Measurements from ENCODE around the gene SLC15A5.

SLC15A5 gene

DNA sequence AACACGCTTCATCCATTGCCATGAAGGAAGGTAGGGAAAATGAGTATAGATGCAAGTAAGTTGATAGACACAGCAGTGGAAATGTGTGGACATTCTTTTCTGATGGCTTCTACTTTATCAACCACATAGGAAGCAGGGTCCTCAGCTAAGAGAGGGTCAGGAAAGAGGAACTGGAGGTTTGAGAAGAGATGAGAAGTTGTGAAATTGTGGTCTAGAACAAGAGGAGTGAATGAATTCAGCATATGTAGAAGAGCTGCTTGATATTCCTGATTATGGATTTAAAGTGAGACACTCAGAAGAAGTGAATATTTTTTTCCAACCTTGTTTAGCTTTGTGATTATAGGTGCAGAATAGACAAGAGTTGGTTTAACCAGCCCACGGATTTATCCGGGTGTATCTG, 128.5 kb downstream of the SLC15A5 start:
- POLR2A ChIA-PET = no interaction called here
- Histone ChIP-seq H3K27ac (ENCODE audit: extremely low read depth, low read depth, low read length) (no peak overlapping the region), H3K36me3 (ENCODE audit: control insufficient read depth in 2 of 2, insufficient read depth in 1 of 2, low read length in 2 of 2) (no peaks in the 10 kb centered on the region), H3K9me3 (ENCODE audit: control insufficient read depth, insufficient read depth, low read depth, low read length) (no peaks in the 10 kb centered on the region), H3K4me3 (ENCODE audit: low read depth, low read length) (no peak overlapping the region), H3K4me1 (ENCODE audit: control insufficient read depth, insufficient read depth, low read length) (no peaks in the 10 kb centered on the region)
- CTCF ChIA-PET = interaction anchor here (0.6 kb wide), 1 partner anchor 21 kb away, joined by 4 read pairs; no protein-coding TSS in a partner anchor
- TF ChIP-seq, protein P1, sequence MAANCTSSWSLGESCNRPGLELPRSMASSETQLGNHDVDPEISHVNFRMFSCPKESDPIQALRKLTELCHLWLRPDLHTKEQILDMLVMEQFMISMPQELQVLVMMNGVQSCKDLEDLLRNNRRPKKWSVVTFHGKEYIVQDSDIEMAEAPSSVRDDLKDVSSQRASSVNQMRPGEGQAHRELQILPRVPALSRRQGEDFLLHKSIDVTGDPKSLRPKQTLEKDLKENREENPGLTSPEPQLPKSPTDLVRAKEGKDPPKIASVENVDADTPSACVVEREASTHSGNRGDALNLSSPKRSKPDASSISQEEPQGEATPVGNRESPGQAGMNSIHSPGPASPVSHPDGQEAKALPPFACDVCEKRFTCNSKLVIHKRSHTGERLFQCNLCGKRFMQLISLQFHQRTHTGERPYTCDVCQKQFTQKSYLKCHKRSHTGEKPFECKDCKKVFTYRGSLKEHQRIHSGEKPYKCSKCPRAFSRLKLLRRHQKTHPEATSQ (tag by site-specific recombination; IDR thresholded peaks at IDR 0.05) = no peak
- TF ChIP-seq, protein P2, sequence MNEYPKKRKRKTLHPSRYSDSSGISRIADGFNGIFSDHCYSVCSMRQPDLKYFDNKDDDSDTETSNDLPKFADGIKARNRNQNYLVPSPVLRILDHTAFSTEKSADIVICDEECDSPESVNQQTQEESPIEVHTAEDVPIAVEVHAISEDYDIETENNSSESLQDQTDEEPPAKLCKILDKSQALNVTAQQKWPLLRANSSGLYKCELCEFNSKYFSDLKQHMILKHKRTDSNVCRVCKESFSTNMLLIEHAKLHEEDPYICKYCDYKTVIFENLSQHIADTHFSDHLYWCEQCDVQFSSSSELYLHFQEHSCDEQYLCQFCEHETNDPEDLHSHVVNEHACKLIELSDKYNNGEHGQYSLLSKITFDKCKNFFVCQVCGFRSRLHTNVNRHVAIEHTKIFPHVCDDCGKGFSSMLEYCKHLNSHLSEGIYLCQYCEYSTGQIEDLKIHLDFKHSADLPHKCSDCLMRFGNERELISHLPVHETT (tag by site-specific recombination; IDR thresholded peaks at IDR 0.05) = no peak
- TF ChIP-seq, protein P3, sequence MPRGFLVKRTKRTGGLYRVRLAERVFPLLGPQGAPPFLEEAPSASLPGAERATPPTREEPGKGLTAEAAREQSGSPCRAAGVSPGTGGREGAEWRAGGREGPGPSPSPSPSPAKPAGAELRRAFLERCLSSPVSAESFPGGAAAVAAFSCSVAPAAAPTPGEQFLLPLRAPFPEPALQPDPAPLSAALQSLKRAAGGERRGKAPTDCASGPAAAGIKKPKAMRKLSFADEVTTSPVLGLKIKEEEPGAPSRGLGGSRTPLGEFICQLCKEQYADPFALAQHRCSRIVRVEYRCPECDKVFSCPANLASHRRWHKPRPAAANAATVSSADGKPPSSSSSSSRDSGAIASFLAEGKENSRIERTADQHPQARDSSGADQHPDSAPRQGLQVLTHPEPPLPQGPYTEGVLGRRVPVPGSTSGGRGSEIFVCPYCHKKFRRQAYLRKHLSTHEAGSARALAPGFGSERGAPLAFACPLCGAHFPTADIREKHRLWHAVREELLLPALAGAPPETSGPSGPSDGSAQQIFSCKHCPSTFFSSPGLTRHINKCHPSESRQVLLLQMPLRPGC (tag by site-specific recombination; IDR thresholded peaks at IDR 0.05) = no peak
- TF ChIP-seq SCRT1 (tag by site-specific recombination; IDR thresholded peaks at IDR 0.05; ENCODE audit: borderline replicate concordance) = no peak
- TF ChIP-seq, protein P4, sequence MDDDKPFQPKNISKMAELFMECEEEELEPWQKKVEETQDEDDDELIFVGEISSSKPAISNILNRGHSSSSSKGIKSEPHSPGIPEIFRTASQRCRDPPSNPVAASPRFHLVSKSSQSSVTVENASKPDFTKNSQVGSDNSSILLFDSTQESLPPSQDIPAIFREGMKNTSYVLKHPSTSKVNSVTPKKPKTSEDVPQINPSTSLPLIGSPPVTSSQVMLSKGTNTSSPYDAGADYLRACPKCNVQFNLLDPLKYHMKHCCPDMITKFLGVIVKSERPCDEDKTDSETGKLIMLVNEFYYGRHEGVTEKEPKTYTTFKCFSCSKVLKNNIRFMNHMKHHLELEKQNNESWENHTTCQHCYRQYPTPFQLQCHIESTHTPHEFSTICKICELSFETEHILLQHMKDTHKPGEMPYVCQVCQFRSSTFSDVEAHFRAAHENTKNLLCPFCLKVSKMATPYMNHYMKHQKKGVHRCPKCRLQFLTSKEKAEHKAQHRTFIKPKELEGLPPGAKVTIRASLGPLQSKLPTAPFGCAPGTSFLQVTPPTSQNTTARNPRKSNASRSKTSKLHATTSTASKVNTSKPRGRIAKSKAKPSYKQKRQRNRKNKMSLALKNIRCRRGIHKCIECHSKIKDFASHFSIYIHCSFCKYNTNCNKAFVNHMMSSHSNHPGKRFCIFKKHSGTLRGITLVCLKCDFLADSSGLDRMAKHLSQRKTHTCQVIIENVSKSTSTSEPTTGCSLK (tag by site-specific recombination; IDR thresholded peaks at IDR 0.05) = no peak
- TF ChIP-seq ZNF324 (tag by site-specific recombination; IDR thresholded peaks at IDR 0.05) = no peak
- TF ChIP-seq ZNF112 (tag by site-specific recombination; IDR thresholded peaks at IDR 0.05) = no peak
- TF ChIP-seq, protein P5, sequence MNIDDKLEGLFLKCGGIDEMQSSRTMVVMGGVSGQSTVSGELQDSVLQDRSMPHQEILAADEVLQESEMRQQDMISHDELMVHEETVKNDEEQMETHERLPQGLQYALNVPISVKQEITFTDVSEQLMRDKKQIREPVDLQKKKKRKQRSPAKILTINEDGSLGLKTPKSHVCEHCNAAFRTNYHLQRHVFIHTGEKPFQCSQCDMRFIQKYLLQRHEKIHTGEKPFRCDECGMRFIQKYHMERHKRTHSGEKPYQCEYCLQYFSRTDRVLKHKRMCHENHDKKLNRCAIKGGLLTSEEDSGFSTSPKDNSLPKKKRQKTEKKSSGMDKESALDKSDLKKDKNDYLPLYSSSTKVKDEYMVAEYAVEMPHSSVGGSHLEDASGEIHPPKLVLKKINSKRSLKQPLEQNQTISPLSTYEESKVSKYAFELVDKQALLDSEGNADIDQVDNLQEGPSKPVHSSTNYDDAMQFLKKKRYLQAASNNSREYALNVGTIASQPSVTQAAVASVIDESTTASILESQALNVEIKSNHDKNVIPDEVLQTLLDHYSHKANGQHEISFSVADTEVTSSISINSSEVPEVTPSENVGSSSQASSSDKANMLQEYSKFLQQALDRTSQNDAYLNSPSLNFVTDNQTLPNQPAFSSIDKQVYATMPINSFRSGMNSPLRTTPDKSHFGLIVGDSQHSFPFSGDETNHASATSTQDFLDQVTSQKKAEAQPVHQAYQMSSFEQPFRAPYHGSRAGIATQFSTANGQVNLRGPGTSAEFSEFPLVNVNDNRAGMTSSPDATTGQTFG (tag by site-specific recombination; IDR thresholded peaks at IDR 0.05; ENCODE audit: borderline replicate concordance) = no peak
- TF ChIP-seq GLIS1 (tag by site-specific recombination; IDR thresholded peaks at IDR 0.05) = no peak
- no peak for TF ChIP-seq ZNF292 (tag by site-specific recombination; IDR thresholded peaks at IDR 0.05; ENCODE audit: borderline replicate concordance, low read depth)
- no peak for TF ChIP-seq ZNF837 (tag by site-specific recombination; IDR thresholded peaks at IDR 0.05)
- TF ChIP-seq, protein P6, sequence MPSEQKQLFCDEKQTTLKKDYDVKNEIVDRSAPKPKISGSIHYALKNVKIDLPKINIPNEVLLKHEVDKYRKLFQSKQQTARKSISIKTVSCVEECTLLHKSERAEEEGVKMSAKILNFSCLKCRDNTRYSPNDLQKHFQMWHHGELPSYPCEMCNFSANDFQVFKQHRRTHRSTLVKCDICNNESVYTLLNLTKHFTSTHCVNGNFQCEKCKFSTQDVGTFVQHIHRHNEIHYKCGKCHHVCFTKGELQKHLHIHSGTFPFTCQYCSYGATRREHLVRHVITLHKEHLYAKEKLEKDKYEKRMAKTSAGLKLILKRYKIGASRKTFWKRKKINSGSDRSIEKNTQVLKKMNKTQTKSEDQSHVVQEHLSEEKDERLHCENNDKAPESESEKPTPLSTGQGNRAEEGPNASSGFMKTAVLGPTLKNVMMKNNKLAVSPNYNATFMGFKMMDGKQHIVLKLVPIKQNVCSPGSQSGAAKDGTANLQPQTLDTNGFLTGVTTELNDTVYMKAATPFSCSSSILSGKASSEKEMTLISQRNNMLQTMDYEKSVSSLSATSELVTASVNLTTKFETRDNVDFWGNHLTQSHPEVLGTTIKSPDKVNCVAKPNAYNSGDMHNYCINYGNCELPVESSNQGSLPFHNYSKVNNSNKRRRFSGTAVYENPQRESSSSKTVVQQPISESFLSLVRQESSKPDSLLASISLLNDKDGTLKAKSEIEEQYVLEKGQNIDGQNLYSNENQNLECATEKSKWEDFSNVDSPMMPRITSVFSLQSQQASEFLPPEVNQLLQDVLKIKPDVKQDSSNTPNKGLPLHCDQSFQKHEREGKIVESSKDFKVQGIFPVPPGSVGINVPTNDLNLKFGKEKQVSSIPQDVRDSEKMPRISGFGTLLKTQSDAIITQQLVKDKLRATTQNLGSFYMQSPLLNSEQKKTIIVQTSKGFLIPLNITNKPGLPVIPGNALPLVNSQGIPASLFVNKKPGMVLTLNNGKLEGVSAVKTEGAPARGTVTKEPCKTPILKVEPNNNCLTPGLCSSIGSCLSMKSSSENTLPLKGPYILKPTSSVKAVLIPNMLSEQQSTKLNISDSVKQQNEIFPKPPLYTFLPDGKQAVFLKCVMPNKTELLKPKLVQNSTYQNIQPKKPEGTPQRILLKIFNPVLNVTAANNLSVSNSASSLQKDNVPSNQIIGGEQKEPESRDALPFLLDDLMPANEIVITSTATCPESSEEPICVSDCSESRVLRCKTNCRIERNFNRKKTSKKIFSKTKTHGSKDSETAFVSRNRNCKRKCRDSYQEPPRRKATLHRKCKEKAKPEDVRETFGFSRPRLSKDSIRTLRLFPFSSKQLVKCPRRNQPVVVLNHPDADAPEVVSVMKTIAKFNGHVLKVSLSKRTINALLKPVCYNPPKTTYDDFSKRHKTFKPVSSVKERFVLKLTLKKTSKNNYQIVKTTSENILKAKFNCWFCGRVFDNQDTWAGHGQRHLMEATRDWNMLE (tag by site-specific recombination; conservative IDR thresholded peaks at IDR 0.05; ENCODE audit: low read depth) = no peak
- TF ChIP-seq ZSCAN23 (tag by site-specific recombination; IDR thresholded peaks at IDR 0.05) = no peak
- TF ChIP-seq, protein P7, sequence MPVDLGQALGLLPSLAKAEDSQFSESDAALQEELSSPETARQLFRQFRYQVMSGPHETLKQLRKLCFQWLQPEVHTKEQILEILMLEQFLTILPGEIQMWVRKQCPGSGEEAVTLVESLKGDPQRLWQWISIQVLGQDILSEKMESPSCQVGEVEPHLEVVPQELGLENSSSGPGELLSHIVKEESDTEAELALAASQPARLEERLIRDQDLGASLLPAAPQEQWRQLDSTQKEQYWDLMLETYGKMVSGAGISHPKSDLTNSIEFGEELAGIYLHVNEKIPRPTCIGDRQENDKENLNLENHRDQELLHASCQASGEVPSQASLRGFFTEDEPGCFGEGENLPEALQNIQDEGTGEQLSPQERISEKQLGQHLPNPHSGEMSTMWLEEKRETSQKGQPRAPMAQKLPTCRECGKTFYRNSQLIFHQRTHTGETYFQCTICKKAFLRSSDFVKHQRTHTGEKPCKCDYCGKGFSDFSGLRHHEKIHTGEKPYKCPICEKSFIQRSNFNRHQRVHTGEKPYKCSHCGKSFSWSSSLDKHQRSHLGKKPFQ (tag by site-specific recombination; IDR thresholded peaks at IDR 0.05) = no peak
